Measurements from ENCODE around the gene FAM13B.

Gene FAM13B

DNA sequence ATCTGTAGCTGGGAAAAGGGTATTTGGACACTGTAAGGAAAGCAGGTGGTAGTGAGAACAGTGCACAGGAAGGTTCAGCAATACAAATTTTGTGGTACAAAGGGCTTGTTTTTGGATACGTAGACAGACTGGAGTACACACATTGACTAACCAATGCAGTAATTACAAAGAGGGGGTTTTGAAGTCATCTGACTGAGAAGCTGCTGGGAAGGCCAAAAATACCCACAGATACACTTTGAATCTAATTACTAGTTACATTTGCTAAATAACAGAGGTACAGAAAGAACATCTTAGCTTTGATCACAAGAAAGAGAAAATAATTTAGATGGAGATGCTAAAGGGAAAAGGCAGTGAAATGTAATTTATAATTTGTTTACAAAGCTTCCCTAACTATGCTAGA is 97.7 kb downstream of the FAM13B start:
- no peaks in the 10 kb centered on the region for H4K20me1 ChIP-seq (ENCODE audit: insufficient read depth, low read length)
- no peak overlapping the region for H3K4me3 ChIP-seq (ENCODE audit: low read depth, low read length, poor library complexity, severe bottlenecking)
- H3K27ac ChIP-seq (ENCODE audit: low read depth, low read length, poor library complexity, severe bottlenecking), result no peak overlapping the region
- H3F3A ChIP-seq (ENCODE audit: insufficient read depth, low read length), result no peaks in the 10 kb centered on the region
- H3K9me3 ChIP-seq (ENCODE audit: low read length), result no peaks in the 10 kb centered on the region
- H3K36me3 ChIP-seq (ENCODE audit: insufficient read depth, low read length), result peaks cover 32% of the 10 kb centered on the region; the same call in 1 of the 2 replicates
- H3K4me2 ChIP-seq (ENCODE audit: low read length), result no peak overlapping the region
- no peaks in the 10 kb centered on the region for H3K4me1 ChIP-seq (ENCODE audit: insufficient read depth, low read length, severe bottlenecking)
- H3K27me3 ChIP-seq (ENCODE audit: insufficient read depth, low read length), result no peaks in the 10 kb centered on the region
- no peaks in the 10 kb centered on the region for H3K9me2 ChIP-seq (ENCODE audit: low read depth, low read length)
- H3K79me2 ChIP-seq (ENCODE audit: insufficient read depth, low read length), result no peaks in the 10 kb centered on the region
- no peak overlapping the region for H2AFZ ChIP-seq (ENCODE audit: low read length)
- H3K9ac ChIP-seq (ENCODE audit: low read length), result no peak overlapping the region
- no peak for TF ChIP-seq EZH2 (IDR thresholded peaks at IDR 0.05; ENCODE audit: borderline replicate concordance, low read length)
- TF ChIP-seq, protein P1, sequence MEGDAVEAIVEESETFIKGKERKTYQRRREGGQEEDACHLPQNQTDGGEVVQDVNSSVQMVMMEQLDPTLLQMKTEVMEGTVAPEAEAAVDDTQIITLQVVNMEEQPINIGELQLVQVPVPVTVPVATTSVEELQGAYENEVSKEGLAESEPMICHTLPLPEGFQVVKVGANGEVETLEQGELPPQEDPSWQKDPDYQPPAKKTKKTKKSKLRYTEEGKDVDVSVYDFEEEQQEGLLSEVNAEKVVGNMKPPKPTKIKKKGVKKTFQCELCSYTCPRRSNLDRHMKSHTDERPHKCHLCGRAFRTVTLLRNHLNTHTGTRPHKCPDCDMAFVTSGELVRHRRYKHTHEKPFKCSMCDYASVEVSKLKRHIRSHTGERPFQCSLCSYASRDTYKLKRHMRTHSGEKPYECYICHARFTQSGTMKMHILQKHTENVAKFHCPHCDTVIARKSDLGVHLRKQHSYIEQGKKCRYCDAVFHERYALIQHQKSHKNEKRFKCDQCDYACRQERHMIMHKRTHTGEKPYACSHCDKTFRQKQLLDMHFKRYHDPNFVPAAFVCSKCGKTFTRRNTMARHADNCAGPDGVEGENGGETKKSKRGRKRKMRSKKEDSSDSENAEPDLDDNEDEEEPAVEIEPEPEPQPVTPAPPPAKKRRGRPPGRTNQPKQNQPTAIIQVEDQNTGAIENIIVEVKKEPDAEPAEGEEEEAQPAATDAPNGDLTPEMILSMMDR (IDR thresholded peaks at IDR 0.05; ENCODE audit: low read length), result no peak

DNA sequence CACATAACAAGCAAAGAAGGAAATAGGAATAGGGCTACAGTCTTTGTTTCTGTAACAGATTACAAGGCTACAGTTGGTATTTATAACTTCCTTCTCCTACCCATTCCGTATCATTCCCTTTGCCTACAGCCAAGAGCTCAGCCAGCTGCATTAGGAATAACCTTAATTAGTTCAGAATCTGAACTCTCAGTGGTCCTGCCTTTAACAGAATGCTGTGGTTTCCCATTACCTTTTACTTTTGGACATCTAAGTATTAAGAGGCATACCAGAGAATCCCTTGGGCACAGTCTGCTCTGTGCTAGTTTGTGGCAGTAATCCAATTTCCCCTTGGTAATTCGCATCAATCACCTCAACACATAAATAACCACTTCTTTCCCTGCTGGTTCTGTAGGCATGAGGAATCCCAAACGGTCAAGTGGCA is 99.4 kb downstream of the FAM13B start:
- peaks cover 19% of the 10 kb centered on the region; the same call in 1 of the 2 replicates for H3K36me3 ChIP-seq (ENCODE audit: insufficient read depth, low read length)
- no peaks in the 10 kb centered on the region for H3K4me1 ChIP-seq (ENCODE audit: insufficient read depth, low read length, severe bottlenecking)
- H3K27ac ChIP-seq (ENCODE audit: low read depth, low read length, poor library complexity, severe bottlenecking), result no peak overlapping the region
- TF ChIP-seq, protein P1 (IDR thresholded peaks at IDR 0.05; ENCODE audit: low read length), result no peak
- TF ChIP-seq EZH2 (IDR thresholded peaks at IDR 0.05; ENCODE audit: borderline replicate concordance, low read length), result no peak
- H2AFZ ChIP-seq (ENCODE audit: low read length), result no peak overlapping the region
- H4K20me1 ChIP-seq (ENCODE audit: insufficient read depth, low read length), result no peaks in the 10 kb centered on the region
- H3K4me3 ChIP-seq (ENCODE audit: low read depth, low read length, poor library complexity, severe bottlenecking), result no peak overlapping the region
- H3K79me2 ChIP-seq (ENCODE audit: insufficient read depth, low read length), result no peaks in the 10 kb centered on the region
- no peaks in the 10 kb centered on the region for H3K9me3 ChIP-seq (ENCODE audit: low read length)
- no peak overlapping the region for H3K4me2 ChIP-seq (ENCODE audit: low read length)
- H3K27me3 ChIP-seq (ENCODE audit: insufficient read depth, low read length), result no peaks in the 10 kb centered on the region
- no peaks in the 10 kb centered on the region for H3K9me2 ChIP-seq (ENCODE audit: low read depth, low read length)
- no peak overlapping the region for H3K9ac ChIP-seq (ENCODE audit: low read length)
- no peaks in the 10 kb centered on the region for H3F3A ChIP-seq (ENCODE audit: insufficient read depth, low read length)

DNA sequence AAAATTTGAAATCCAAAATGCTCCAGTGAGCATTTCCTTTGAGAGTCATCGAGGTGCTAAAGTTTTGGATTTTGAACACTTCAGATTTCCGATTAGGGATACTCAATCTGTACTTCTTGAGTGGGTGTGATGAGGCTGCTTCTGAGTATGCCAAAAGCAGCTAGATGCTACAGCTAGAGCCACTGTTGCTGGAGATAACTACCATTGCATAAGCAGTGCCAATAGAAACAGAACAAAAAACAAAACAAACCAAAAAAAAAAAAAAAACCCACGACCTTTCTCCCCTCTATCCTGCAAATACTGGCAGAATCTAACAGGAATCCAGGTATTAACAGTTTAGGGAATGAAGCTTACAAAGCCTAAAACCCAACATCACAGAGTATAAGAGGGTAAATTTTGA is 100.1 kb downstream of the FAM13B start:
- Histone ChIP-seq H3K27me3 (ENCODE audit: insufficient read depth, low read length) (no peaks in the 10 kb centered on the region), H3F3A (ENCODE audit: insufficient read depth, low read length) (no peaks in the 10 kb centered on the region), H3K9me2 (ENCODE audit: low read depth, low read length) (no peaks in the 10 kb centered on the region), H4K20me1 (ENCODE audit: insufficient read depth, low read length) (no peaks in the 10 kb centered on the region), H3K4me1 (ENCODE audit: insufficient read depth, low read length, severe bottlenecking) (no peaks in the 10 kb centered on the region), H3K27ac (ENCODE audit: low read depth, low read length, poor library complexity, severe bottlenecking) (no peak overlapping the region), H3K9ac (ENCODE audit: low read length) (no peak overlapping the region), H3K4me3 (ENCODE audit: low read depth, low read length, poor library complexity, severe bottlenecking) (no peak overlapping the region), H3K36me3 (ENCODE audit: insufficient read depth, low read length) (peaks cover 16% of the 10 kb centered on the region; the same call in 1 of the 2 replicates), H3K4me2 (ENCODE audit: low read length) (no peak overlapping the region), H2AFZ (ENCODE audit: low read length) (no peak overlapping the region), H3K79me2 (ENCODE audit: insufficient read depth, low read length) (no peaks in the 10 kb centered on the region), H3K9me3 (ENCODE audit: low read length) (no peaks in the 10 kb centered on the region)
- TF ChIP-seq, protein P1 (IDR thresholded peaks at IDR 0.05; ENCODE audit: low read length), result no peak
- no peak for TF ChIP-seq EZH2 (IDR thresholded peaks at IDR 0.05; ENCODE audit: borderline replicate concordance, low read length)

Data from OCI-LY1 (cell line).